ENCODE results near the gene ANKS3.

DNA sequence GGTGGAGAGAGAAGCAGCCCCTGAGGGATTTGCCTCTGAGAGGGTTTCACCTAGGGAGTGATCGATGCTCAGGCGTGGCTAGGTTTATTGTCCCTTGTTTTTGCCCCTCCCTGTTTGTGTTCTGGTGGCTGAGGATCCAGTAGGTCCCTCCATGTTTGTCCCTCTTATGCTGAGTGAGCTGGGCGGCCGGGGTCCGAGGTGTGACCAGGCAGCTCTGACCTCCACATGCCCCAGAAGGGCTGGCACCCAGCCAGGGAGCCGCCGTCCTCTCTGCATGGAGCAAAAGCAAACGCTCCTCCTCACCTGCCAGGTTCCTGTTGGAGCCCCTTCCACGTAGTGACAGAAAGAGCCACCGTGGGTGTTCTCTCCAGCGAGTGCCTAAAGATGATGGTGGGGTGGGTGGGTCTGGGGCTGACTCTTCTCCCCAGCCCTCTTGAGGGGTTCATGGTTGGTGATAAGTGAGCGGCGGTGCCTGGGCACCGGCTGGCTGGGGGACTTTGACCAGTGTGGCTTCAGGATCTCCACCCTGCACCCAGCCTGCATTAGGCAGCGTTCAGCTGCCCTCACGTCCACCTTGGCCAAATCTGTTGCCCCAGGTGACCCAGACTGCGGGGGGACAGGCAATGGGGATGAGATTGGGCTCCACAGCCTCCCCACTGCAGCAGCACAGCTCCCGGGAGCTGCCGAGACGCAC lies 54.8 kb downstream of the ANKS3 start:
- TF ChIP-seq POLR2A (IDR thresholded peaks at IDR 0.05): no peak
- TF ChIP-seq, protein P1, sequence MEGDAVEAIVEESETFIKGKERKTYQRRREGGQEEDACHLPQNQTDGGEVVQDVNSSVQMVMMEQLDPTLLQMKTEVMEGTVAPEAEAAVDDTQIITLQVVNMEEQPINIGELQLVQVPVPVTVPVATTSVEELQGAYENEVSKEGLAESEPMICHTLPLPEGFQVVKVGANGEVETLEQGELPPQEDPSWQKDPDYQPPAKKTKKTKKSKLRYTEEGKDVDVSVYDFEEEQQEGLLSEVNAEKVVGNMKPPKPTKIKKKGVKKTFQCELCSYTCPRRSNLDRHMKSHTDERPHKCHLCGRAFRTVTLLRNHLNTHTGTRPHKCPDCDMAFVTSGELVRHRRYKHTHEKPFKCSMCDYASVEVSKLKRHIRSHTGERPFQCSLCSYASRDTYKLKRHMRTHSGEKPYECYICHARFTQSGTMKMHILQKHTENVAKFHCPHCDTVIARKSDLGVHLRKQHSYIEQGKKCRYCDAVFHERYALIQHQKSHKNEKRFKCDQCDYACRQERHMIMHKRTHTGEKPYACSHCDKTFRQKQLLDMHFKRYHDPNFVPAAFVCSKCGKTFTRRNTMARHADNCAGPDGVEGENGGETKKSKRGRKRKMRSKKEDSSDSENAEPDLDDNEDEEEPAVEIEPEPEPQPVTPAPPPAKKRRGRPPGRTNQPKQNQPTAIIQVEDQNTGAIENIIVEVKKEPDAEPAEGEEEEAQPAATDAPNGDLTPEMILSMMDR (IDR thresholded peaks at IDR 0.05): no peak
